ENCODE measurements around the gene WNT16.

The WNT16 gene

GRCh38 chr7:121344093-121344492 is 15.3 kb downstream of the WNT16 start:
- no peak for DNase-seq (ENCODE audit: low read depth in 2 of 2)

GRCh38 chr7:121344497-121344896 is 15.7 kb downstream of the WNT16 start:
- no peak for DNase-seq (ENCODE audit: low read depth in 2 of 2)

GRCh38 chr7:121351682-121352081 is 22.9 kb downstream of the WNT16 start:
- DNase-seq (ENCODE audit: low read depth in 2 of 2): no peak

GRCh38 chr7:121352323-121352722 is 23.5 kb downstream of the WNT16 start:
- no peak for DNase-seq (ENCODE audit: low read depth in 2 of 2)

- DNase-seq (ENCODE audit: low read depth in 2 of 2): no peak
Measured at GRCh38 chr7:121355574-121355973, 26.8 kb downstream of the WNT16 start.

- DNase-seq (ENCODE audit: low read depth in 2 of 2): no peak
Measured at GRCh38 chr7:121360564-121360963, 31.8 kb downstream of the WNT16 start.

- DNase-seq (ENCODE audit: low read depth in 2 of 2): no peak
Measured at GRCh38 chr7:121366852-121367431, 38.1 kb downstream of the WNT16 start.

GRCh38 chr7:121369462-121369861 is 40.7 kb downstream of the WNT16 start:
- DNase-seq (ENCODE audit: low read depth in 2 of 2): peak in 1 of 2 experiments; percentile 19

- DNase-seq (ENCODE audit: low read depth in 2 of 2): no peak
Measured at GRCh38 chr7:121371367-121371766, 42.6 kb downstream of the WNT16 start.

GRCh38 chr7:121371883-121372282 is 43.1 kb downstream of the WNT16 start:
- DNase-seq (ENCODE audit: low read depth in 2 of 2): no peak

GRCh38 chr7:121372376-121373010 is 43.7 kb downstream of the WNT16 start:
- DNase-seq (ENCODE audit: low read depth in 2 of 2): peak; percentile 40 to 47

- DNase-seq (ENCODE audit: low read depth in 2 of 2): no peak
Measured at GRCh38 chr7:121373177-121373576, 44.4 kb downstream of the WNT16 start.

GRCh38 chr7:121376979-121377378 is 48.2 kb downstream of the WNT16 start:
- DNase-seq (ENCODE audit: low read depth in 2 of 2): no peak

- DNase-seq (ENCODE audit: low read depth in 2 of 2): no peak
Measured at GRCh38 chr7:121379930-121380329, 51.1 kb downstream of the WNT16 start.

- no peak for DNase-seq (ENCODE audit: low read depth in 2 of 2)
Measured at GRCh38 chr7:121382473-121382872, 53.7 kb downstream of the WNT16 start.

- no peak for DNase-seq (ENCODE audit: low read depth in 2 of 2)
Measured at GRCh38 chr7:121383235-121383910, 54.6 kb downstream of the WNT16 start.

- DNase-seq (ENCODE audit: low read depth in 2 of 2): no peak
Measured at GRCh38 chr7:121384265-121384664, 55.5 kb downstream of the WNT16 start.

GRCh38 chr7:121385056-121385799 is 56.4 kb downstream of the WNT16 start:
- no peak for DNase-seq (ENCODE audit: low read depth in 2 of 2)

GRCh38 chr7:121385800-121386179 is 57.0 kb downstream of the WNT16 start:
- DNase-seq (ENCODE audit: low read depth in 2 of 2): no peak

GRCh38 chr7:121388950-121389349 is 60.1 kb downstream of the WNT16 start:
- no peak for DNase-seq (ENCODE audit: low read depth in 2 of 2)

GRCh38 chr7:121390109-121390508 is 61.3 kb downstream of the WNT16 start:
- no peak for DNase-seq (ENCODE audit: low read depth in 2 of 2)

- DNase-seq (ENCODE audit: low read depth in 2 of 2): no peak
Measured at GRCh38 chr7:121390617-121391016, 61.8 kb downstream of the WNT16 start.

Measured in fibroblast of skin of left biceps (primary cell).